Measurements from ENCODE around the gene XRCC4.
"Not testable (repeated sequence)": the region's sequence is repeated elsewhere in the genome, so short reads cannot be mapped to it uniquely, and the experiment has no call there.

Gene XRCC4

DNA sequence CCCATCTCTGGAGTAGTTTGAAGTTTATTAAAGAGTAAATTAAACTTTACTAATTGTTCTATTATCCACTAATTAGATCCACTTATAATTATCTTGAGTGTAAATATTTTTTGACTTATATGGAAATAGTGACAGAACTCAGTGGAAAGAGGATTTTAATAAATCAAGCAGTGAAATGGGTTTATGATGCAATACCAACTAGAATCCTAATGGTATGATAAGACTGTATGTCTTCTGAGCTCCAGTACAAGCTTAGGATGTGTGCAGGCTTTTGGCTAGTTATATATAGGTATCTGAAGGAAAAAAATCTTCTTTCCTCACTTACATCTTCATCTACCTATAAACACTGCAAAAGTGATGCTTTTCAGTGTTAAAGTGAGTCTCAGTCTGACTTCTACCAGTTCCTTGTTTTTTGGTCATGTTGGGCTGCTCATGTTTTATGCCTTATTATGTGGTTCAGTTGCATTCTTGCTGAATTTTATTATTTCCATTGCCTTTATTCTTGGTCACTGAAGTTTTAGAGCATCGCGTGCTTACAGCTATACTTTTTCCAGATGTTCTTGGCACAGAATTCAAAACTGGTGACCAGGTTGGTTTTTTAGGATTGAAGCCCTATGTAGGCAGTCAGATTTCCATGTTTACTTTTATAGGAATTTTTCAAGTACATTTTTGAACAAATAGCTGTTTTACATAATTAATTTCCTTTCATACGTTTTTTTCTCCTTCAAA lies 30.5 kb downstream of the XRCC4 start:
- in situ Hi-C loops (cut with MboI; ENCODE audit: low sequenced_read_pairs): no loop called here

DNA sequence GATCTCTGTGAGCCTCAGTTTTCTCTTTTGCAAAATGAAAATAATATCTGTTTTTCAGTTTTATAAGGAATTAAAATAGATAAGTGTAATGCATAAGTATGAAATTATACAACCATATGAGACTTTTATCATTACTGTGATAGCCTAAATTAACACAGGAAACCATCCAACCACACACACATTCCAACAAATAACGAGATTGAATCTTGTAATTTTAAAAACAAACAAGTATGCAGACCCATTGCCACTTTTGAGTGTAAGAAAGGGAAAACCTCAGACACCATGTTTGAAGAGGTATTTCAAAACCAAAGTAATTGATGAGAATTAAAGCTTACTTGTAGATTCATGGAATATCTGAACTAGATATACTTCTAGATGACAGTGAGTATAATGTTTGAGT lies 32.0 kb downstream of the XRCC4 start:
- in situ Hi-C loops (cut with MboI; ENCODE audit: low sequenced_read_pairs): no loop called here

DNA sequence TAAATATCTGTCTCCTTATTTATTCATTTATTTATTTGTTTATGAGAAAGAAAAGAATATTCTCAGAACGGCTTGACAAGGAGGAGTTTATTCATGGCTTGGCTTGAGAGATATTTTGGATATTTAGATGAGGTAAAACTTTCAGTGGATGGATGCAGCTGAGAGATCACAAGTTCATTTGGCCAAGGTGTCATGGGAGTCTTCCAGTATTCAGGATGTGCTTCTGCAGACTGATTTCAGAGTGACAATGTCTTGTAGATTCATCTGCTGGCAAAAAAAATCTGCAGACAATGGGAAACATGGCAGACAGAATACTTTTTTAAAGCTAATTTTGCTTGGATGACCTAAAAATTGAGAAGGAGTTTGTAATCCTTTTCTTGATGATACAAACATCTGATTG lies 38.5 kb downstream of the XRCC4 start:
- in situ Hi-C loops (cut with MboI; ENCODE audit: low sequenced_read_pairs): no loop called here

- in situ Hi-C loops (cut with MboI; ENCODE audit: low sequenced_read_pairs): no loop called here
Measured at GRCh38 chr5:83118471-83118870, 41.1 kb downstream of the XRCC4 start.

- in situ Hi-C loops (cut with MboI; ENCODE audit: low sequenced_read_pairs): no loop called here
Measured at GRCh38 chr5:83118976-83119375, 41.6 kb downstream of the XRCC4 start.

GRCh38 chr5:83124593-83124992 lies 47.2 kb downstream of the XRCC4 start:
- in situ Hi-C loops (cut with MboI; ENCODE audit: low sequenced_read_pairs): no loop called here

DNA sequence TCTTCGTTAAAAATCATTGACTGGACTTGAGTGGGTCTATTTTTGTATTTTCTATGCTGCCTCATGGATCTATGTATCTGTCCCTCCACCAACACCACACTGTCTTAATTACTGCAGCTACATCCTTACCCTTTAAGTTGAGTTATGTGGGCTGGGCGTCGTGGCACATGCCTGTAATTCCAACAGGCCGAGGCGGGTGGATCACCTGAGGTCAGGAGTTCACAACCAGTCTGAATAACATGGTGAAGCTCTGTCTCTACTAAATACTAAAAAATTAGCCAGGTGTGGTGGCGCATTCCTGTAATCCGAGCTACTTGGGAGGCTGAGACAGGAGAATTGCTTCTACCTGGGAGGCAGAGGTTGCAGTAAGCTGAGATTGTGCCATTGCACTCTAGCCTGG lies 48.2 kb downstream of the XRCC4 start:
- in situ Hi-C loops (cut with MboI; ENCODE audit: low sequenced_read_pairs): no loop called here

DNA sequence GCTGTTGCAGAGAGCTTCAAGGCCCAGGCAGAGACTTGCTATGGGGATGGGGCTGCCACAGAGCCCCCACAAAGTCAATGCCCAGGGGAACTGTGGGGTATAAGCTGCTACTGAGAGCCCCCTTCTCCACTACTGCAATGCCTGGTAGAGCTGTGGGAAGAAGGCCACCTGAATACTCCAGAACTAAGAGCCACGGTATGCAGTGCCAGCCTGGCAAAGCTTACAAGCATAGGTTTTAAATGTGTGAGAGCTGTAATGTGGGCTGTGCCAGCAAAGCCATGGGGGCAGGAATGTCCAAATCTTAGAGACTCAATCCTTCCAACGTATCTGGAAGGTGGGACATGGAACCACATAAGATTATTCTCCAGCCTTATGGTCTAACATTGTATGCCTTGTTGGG lies 49.2 kb downstream of the XRCC4 start:
- in situ Hi-C loops (cut with MboI; ENCODE audit: low sequenced_read_pairs): no loop called here

DNA sequence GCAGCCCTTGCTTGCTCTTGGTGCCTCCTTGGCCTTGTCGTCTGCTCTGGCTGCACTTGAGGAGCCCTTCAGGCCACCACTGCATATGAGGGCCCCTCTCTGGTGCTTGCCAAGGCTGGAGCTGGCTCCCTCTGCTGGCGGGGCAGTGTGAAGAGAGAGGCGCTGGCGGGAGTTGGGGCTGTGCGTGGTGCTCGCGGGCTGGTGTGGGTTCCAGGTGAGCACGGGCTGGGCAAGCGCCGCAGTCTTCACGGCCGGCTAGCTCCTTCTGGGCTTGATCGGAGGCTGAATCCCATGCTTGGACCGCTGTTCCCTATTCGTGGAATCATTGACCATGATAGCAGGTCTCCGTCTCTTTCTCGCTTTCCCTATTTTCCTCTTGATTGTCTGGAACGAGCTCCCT lies 56.5 kb downstream of the XRCC4 start:
- in situ Hi-C loops (cut with MboI; ENCODE audit: low sequenced_read_pairs): no loop called here

GRCh38 chr5:83142526-83142925 lies 65.2 kb downstream of the XRCC4 start:
- in situ Hi-C loops (cut with MboI; ENCODE audit: low sequenced_read_pairs): no loop called here

- in situ Hi-C loops (cut with MboI; ENCODE audit: low sequenced_read_pairs): no loop called here
Measured at GRCh38 chr5:83145241-83145640, 67.9 kb downstream of the XRCC4 start.

DNA sequence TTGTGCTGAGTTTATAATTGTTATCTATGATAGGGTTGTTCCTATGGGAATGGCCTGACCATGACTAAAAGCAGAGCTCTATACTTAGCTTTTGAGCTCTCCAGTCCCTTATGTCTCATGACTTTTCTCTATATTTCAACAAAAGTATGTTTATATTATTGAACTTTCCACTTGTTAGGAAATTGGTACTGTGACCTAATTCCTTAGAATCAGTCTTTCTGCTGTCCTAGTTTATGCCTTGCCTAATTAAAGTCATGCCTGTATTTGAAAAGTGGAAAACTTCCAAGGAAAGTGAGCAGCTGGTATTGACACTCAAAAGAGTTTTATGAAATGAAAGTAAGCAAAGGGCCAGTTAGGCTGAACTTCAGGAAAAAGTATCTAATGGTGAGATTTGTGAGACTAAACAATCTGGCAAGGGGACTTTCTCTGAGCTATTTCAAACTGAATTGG lies 68.6 kb downstream of the XRCC4 start:
- in situ Hi-C loops (cut with MboI; ENCODE audit: low sequenced_read_pairs): no loop called here

DNA sequence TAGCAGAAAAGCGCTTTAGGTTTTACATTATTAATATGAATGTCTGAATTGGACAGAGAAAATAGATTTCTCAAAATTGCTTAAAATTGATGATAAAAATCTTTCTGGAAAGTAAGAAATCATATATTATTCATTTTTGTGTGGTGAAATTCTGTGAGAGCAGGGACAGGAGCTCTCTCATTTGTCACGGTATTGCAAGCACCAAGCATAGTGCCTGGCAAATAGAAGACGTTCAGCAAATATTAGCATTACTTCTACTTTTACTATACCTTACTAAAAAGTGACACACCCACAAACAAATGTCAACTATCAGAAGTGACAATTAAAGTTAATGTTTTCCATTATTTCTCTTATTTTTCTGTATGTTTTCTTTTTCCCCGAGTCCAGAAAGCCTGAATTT lies 69.1 kb downstream of the XRCC4 start:
- in situ Hi-C loops (cut with MboI; ENCODE audit: low sequenced_read_pairs): no loop called here

DNA sequence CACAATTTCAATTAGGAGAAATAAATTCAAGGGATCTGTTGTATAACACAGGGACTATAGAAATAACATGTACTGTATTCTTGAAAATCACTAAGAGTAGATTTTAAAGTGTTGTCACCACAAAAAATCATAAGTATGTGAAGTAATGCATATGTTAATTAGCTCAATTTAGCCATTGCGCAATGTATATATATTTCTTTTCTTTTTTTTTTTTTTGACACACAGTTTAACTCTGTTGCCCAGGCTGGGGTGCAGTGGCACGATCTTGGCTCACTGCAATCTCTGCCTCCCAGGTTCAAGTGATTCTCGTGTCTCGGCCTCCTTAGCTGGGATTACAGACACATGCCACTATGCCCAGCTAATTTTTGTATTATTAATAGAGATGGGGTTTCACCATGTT lies 70.2 kb downstream of the XRCC4 start:
- in situ Hi-C loops (cut with MboI; ENCODE audit: low sequenced_read_pairs): no loop called here

DNA sequence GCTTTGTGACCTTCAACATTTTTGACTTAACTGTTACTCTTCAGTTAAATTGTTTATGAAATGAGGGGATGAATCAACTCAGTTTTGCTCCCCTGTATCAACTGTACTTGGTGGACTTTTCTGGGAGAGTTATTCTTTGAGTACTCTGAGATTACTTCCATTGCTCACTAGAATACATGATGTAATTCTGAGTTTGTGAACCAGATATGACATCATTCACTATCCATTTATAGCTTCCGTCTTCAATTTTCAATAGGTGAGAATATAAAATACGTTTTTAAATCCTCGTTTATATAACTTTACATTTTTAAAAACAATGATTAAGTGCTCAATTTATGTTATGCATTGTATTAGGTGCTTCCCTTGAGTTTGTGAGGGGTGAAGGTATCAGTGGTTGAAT lies 71.0 kb downstream of the XRCC4 start:
- in situ Hi-C loops (cut with MboI; ENCODE audit: low sequenced_read_pairs): no loop called here

GRCh38 chr5:83149671-83150070 lies 72.3 kb downstream of the XRCC4 start:
- in situ Hi-C loops (cut with MboI; ENCODE audit: low sequenced_read_pairs): no loop called here

DNA sequence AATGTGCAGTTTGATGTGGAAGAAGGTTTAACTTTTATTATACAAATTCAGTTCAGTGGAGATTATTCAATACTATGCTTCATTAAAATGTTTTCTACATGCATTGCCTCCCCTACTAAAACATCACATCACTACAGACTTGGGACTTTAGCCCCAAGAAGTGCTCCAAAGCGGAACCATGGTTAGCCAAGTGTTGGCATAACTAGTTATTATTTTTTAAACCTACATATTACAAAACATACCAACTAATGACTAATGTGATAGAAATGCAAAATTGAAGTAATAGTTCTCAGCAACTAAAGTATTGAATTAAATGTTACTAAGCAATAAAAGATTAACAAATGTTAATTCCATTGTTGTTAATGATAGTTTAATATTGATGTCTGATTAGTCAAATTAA lies 74.5 kb downstream of the XRCC4 start:
- in situ Hi-C loops (cut with MboI; ENCODE audit: low sequenced_read_pairs): no loop called here

GRCh38 chr5:83152996-83153395 lies 75.6 kb downstream of the XRCC4 start:
- in situ Hi-C loops (cut with MboI; ENCODE audit: low sequenced_read_pairs): not testable (repeated sequence)

DNA sequence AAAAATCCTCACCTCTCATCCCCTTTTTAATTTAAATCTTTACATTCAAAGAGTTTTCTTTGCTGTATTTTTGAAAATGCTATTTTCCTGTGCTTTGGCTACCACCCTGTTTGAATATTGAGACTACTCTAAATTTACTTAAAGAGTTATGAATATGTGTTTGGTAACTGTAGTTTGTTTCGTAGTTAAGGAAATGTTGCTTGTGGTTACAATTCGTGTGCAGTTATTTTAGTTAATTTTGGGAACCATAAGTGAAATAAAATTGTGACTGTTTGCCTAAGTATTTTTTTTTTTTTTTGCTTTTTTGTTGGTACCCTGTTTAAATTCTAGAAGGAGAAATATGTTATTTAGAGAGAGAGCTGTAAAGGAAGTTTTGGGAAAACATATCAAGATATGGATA lies 78.7 kb downstream of the XRCC4 start:
- in situ Hi-C loops (cut with MboI; ENCODE audit: low sequenced_read_pairs): no loop called here

DNA sequence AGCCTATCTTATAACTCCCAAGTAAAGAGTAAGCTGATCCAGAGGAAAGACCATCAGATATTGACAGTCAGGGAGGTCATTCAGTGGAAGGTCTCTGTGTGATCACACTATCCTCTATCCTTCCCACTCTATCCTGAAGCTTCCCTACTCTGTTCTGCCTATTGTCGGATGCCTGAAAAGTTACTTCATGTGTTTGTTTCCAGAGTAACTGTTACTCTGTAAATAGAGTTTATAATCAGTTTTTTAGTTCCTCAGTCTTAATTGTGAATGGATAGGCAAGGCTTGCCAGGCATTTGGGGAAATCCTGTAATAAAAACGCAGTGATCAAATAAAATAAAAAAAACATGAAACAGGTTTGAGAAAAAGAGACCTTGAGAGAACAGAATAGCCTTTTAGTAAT lies 79.8 kb downstream of the XRCC4 start:
- in situ Hi-C loops (cut with MboI; ENCODE audit: low sequenced_read_pairs): no loop called here

DNA sequence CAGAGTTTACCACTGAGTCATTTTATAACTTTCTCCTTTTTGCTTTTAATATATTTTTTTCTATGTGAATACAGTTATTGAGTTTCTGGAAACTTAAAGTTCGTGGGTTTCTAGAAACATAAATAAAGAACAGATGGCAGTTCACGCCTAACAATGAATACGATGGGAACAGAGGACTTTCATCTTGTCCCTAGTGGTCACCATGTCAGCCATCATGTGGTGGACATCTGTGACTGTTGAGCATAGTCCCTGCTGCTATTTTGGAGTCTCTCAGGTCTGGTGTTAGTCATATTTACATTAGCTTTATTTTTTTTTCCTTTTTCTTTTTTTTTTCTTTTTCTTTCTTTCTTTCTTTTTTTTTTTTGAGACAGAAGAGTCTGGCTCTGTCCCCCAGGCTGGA lies 85.3 kb downstream of the XRCC4 start:
- in situ Hi-C loops (cut with MboI; ENCODE audit: low sequenced_read_pairs): no loop called here

DNA sequence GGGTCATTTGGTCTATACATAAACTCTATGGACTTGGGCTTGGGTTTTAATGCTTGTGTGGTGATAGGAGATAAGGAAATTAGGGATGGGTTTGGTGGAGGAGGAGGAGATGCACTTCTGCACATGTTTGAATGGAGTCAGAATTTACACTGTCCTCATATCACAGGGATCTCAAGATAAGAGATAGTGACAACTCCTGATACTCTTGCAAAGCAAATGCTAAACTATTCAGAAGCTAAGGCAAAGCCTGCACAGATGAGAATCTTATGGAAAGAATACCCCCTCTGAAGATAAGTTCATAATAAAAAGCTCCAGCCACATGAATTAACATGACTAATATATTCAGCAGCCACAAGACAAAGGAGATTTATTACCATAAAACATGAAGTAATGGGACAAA lies 90.2 kb downstream of the XRCC4 start:
- in situ Hi-C loops (cut with MboI; ENCODE audit: low sequenced_read_pairs): no loop called here
